Prostate gland (tissue), 2 donors: ENCODE results near the gene MYO18B.

Experiments used
- POLR2A ChIP-seq: fragments of 450-650 bp; IDR thresholded peaks from one replicate; pipeline ENCODE4 v1.6.1; 2016; ENCODE audit warnings: antibody characterized with exemption, mild to moderate bottlenecking
- POLR2AphosphoS5 ChIP-seq: sonication (generic); formaldehyde crosslinking; IDR thresholded peaks from one replicate; pipeline ENCODE4 v1.6.1; 2017; ENCODE audit warnings: antibody characterized with exemption
- TF ChIP-seq, protein P1 (sequence below), 4 experiments: fragments of 200-600 bp in 2 of 4; fragments of 450-650 bp in 2 of 4; sonication (generic) in 2 of 4; IDR thresholded peaks; 1 replicate in 3 of 4; 2 replicates in 1 of 4; pipeline ENCODE4 v1.5.1; 2016 to 2019; ENCODE audit warnings: antibody characterized with exemption in 4 of 4, mild to moderate bottlenecking in 2 of 4, moderate library complexity in 2 of 4

- TF ChIP-seq, protein P1, sequence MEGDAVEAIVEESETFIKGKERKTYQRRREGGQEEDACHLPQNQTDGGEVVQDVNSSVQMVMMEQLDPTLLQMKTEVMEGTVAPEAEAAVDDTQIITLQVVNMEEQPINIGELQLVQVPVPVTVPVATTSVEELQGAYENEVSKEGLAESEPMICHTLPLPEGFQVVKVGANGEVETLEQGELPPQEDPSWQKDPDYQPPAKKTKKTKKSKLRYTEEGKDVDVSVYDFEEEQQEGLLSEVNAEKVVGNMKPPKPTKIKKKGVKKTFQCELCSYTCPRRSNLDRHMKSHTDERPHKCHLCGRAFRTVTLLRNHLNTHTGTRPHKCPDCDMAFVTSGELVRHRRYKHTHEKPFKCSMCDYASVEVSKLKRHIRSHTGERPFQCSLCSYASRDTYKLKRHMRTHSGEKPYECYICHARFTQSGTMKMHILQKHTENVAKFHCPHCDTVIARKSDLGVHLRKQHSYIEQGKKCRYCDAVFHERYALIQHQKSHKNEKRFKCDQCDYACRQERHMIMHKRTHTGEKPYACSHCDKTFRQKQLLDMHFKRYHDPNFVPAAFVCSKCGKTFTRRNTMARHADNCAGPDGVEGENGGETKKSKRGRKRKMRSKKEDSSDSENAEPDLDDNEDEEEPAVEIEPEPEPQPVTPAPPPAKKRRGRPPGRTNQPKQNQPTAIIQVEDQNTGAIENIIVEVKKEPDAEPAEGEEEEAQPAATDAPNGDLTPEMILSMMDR (IDR thresholded peaks at IDR 0.05), result no peak
- TF ChIP-seq POLR2AphosphoS5, result no peak
- TF ChIP-seq POLR2A, result no peak
Observed at GRCh38 chr22:25835348-25835747, 93.4 kb downstream of the MYO18B start.
